ENCODE data around the gene ANKS1B.

ANKS1B gene

GRCh38 chr12:99704458-99704857 is 280.3 kb downstream of the ANKS1B start:
- H3K27ac ChIP-seq, result no peak overlapping the region

DNA sequence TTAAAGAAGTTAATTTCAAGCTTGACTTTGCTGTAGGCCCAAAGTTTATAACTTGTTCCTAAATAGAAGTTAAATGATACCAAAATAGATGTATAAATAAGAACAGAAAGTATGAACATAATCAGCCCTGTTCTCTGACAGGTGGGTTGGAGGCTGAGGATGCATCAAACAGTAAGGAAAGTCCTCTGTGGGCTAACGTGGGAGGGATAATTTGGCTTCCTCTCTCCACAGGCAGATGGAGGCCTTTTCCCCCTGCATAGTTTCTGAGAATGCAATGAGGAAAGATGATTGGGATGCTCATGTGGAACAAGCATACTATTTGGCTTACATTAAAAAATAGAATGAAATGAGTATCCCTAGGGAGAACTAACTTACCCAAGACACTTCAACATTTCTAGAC is 280.7 kb downstream of the ANKS1B start:
- Histone ChIP-seq H3K27ac (no peak overlapping the region), H3K27me3 (ENCODE audit: insufficient read depth, low read depth) (no peaks in the 10 kb centered on the region), H3K79me2 (ENCODE audit: insufficient read depth, low read depth) (no peaks in the 10 kb centered on the region), H3K9ac (no peak overlapping the region), H3K4me3 (IDR thresholded peaks at IDR 0.05; ENCODE audit: insufficient read depth, low read depth, low read length) (no peak overlapping the region), H2AFZ (ENCODE audit: low read depth) (no peak overlapping the region), H4K20me1 (ENCODE audit: insufficient read depth) (no peaks in the 10 kb centered on the region), H3K4me2 (no peak overlapping the region), H3K36me3 (ENCODE audit: insufficient read depth) (no peaks in the 10 kb centered on the region), H3K4me1 (ENCODE audit: low read depth, poor library complexity, severe bottlenecking) (no peaks in the 10 kb centered on the region)
- TF ChIP-seq, protein P1, sequence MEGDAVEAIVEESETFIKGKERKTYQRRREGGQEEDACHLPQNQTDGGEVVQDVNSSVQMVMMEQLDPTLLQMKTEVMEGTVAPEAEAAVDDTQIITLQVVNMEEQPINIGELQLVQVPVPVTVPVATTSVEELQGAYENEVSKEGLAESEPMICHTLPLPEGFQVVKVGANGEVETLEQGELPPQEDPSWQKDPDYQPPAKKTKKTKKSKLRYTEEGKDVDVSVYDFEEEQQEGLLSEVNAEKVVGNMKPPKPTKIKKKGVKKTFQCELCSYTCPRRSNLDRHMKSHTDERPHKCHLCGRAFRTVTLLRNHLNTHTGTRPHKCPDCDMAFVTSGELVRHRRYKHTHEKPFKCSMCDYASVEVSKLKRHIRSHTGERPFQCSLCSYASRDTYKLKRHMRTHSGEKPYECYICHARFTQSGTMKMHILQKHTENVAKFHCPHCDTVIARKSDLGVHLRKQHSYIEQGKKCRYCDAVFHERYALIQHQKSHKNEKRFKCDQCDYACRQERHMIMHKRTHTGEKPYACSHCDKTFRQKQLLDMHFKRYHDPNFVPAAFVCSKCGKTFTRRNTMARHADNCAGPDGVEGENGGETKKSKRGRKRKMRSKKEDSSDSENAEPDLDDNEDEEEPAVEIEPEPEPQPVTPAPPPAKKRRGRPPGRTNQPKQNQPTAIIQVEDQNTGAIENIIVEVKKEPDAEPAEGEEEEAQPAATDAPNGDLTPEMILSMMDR (conservative IDR thresholded peaks at IDR 0.05; ENCODE audit: low read depth, low read length), result no peak

More at GRCh38 chr12:99704458-99704857, 280.3 kb downstream of the ANKS1B start:
- Histone ChIP-seq H4K20me1 (ENCODE audit: insufficient read depth) (no peaks in the 10 kb centered on the region), H3K4me2 (no peak overlapping the region), H3K27me3 (ENCODE audit: insufficient read depth, low read depth) (no peaks in the 10 kb centered on the region), H2AFZ (ENCODE audit: low read depth) (no peak overlapping the region), H3K4me1 (ENCODE audit: low read depth, poor library complexity, severe bottlenecking) (no peaks in the 10 kb centered on the region), H3K4me3 (IDR thresholded peaks at IDR 0.05; ENCODE audit: insufficient read depth, low read depth, low read length) (no peak overlapping the region), H3K9ac (no peak overlapping the region), H3K79me2 (ENCODE audit: insufficient read depth, low read depth) (no peaks in the 10 kb centered on the region), H3K36me3 (ENCODE audit: insufficient read depth) (no peaks in the 10 kb centered on the region)
- TF ChIP-seq, protein P1 (conservative IDR thresholded peaks at IDR 0.05; ENCODE audit: low read depth, low read length), result no peak

GRCh38 chr12:99700032-99700431 is 284.7 kb downstream of the ANKS1B start:
- TF ChIP-seq, protein P1 (conservative IDR thresholded peaks at IDR 0.05; ENCODE audit: low read depth, low read length), result no peak
- Histone ChIP-seq H3K9ac (no peak overlapping the region), H3K79me2 (ENCODE audit: insufficient read depth, low read depth) (no peaks in the 10 kb centered on the region), H3K4me3 (IDR thresholded peaks at IDR 0.05; ENCODE audit: insufficient read depth, low read depth, low read length) (no peak overlapping the region), H2AFZ (ENCODE audit: low read depth) (no peak overlapping the region), H4K20me1 (ENCODE audit: insufficient read depth) (no peaks in the 10 kb centered on the region), H3K27me3 (ENCODE audit: insufficient read depth, low read depth) (no peaks in the 10 kb centered on the region), H3K4me2 (no peak overlapping the region), H3K36me3 (ENCODE audit: insufficient read depth) (no peaks in the 10 kb centered on the region), H3K27ac (no peak overlapping the region), H3K4me1 (ENCODE audit: low read depth, poor library complexity, severe bottlenecking) (no peaks in the 10 kb centered on the region)

- H3K27ac ChIP-seq, result no peak overlapping the region
- no peak overlapping the region for H3K4me2 ChIP-seq
- no peaks in the 10 kb centered on the region for H3K27me3 ChIP-seq (ENCODE audit: insufficient read depth, low read depth)
- no peaks in the 10 kb centered on the region for H4K20me1 ChIP-seq (ENCODE audit: insufficient read depth)
- TF ChIP-seq, protein P1 (conservative IDR thresholded peaks at IDR 0.05; ENCODE audit: low read depth, low read length), result no peak
- no peak overlapping the region for H3K9ac ChIP-seq
- H2AFZ ChIP-seq (ENCODE audit: low read depth), result no peak overlapping the region
- no peaks in the 10 kb centered on the region for H3K4me1 ChIP-seq (ENCODE audit: low read depth, poor library complexity, severe bottlenecking)
- no peak overlapping the region for H3K4me3 ChIP-seq (IDR thresholded peaks at IDR 0.05; ENCODE audit: insufficient read depth, low read depth, low read length)
- no peaks in the 10 kb centered on the region for H3K79me2 ChIP-seq (ENCODE audit: insufficient read depth, low read depth)
- H3K36me3 ChIP-seq (ENCODE audit: insufficient read depth), result no peaks in the 10 kb centered on the region
These were observed 289.7 kb downstream of the ANKS1B start for GRCh38 chr12:99695050-99695449.
